Breast epithelium (tissue), 4 donors: ENCODE results near the gene MARCKS. TPM values are rescaled to one million over a fixed set of nuclear protein-coding genes. Genes with fewer than 3 reads are reported as not detected.

Source experiments
- DNase-seq, 2 donors: peaks; one replicate each; pipeline ENCODE4 v3.0.0-alpha.2; 2019; ENCODE audit warnings: low spot score in 2 of 2
- H3K27ac ChIP-seq, 2 donors: fragments of 200-600 bp; sonication (generic) in 1 of 2; one replicate each; pipeline ENCODE4 v1.5.1; 2016 to 2019; ENCODE audit warnings: mild to moderate bottlenecking in 1 of 2
- H3K27me3 ChIP-seq, 2 donors: fragments of 200-600 bp; sonication (generic) in 1 of 2; one replicate each; pipeline versions ENCODE4 v1.5.1 to v1.6.0; 2017 to 2019; ENCODE audit warnings: control low read depth in 1 of 2, mild to moderate bottlenecking in 1 of 2
- H3K36me3 ChIP-seq: fragments of 200-600 bp; one replicate; pipeline ENCODE4 v1.5.1; 2019
- H3K4me1 ChIP-seq, 2 donors: fragments of 200-600 bp; sonication (generic); one replicate each; pipeline ENCODE4 v1.5.1; 2016 to 2019; ENCODE audit warnings: control low read depth in 1 of 2
- H3K4me3 ChIP-seq, 3 donors: fragments of 200-600 bp; sonication (generic); 1 replicate in 2 of 3; 2 replicates in 1 of 3; pipeline ENCODE4 v1.5.1; 2016 to 2019; ENCODE audit warnings: mild to moderate bottlenecking in 3 of 3, moderate library complexity in 2 of 3
- H3K9me3 ChIP-seq, 2 donors: fragments of 200-600 bp; sonication (generic) in 1 of 2; one replicate each; pipeline ENCODE4 v1.5.1; 2016 to 2019; ENCODE audit warnings: control low read depth in 1 of 2
- CTCF ChIP-seq, 3 donors: fragments of 450-650 bp; IDR thresholded peaks; one replicate each; pipeline ENCODE4 v1.5.1; 2016 to 2017; ENCODE audit warnings: antibody characterized with exemption in 3 of 3, mild to moderate bottlenecking in 3 of 3, moderate library complexity in 3 of 3
- POLR2A ChIP-seq: fragments of 450-650 bp; IDR thresholded peaks from one replicate; pipeline ENCODE4 v1.6.1; 2016; ENCODE audit warnings: antibody characterized with exemption, mild to moderate bottlenecking, moderate library complexity
- POLR2AphosphoS5 ChIP-seq, 3 donors: sonication (generic); formaldehyde crosslinking; IDR thresholded peaks; one replicate each; pipeline ENCODE4 v1.6.1; 2017; ENCODE audit warnings: antibody characterized with exemption in 3 of 3
- intact Hi-C: fragments of 100-400 bp; cut with DNase I; formaldehyde crosslinking; loops from one replicate; pipeline ENCODE4 v1.15.1; 2023; ENCODE audit warnings: low total_unique reads
- total RNA-seq, 3 donors: library from RNA; depleted of rRNA; stranded (reverse); fragments of >200 nt; gene quantifications; one replicate each; pipeline ENCODE4 v1.1.0, GENCODE V29; 2016

The MARCKS gene
- total RNA-seq, 3 donors from 2014 or later, result 19.8 to 54.4 (median 50.8) TPM

GRCh38 chr6:113886512-113886911 lies 29.4 kb downstream of the MARCKS start:
- H3K9me3 ChIP-seq, result peaks cover 0 to under 1% of the 10 kb centered on the region in 2 donors
- H3K27me3 ChIP-seq, result no peaks in the 10 kb centered on the region
- no peak overlapping the region for H3K4me3 ChIP-seq
- H3K27ac ChIP-seq, result no peak overlapping the region
- H3K4me1 ChIP-seq, result no peaks in the 10 kb centered on the region
- H3K36me3 ChIP-seq, result no peaks in the 10 kb centered on the region
- TF ChIP-seq CTCF (IDR thresholded peaks at IDR 0.05) (no peak), POLR2A (no peak), POLR2AphosphoS5 (IDR thresholded peaks at IDR 0.05) (no peak)
- no peak for DNase-seq
- intact Hi-C loops, result no loop called here

DNA sequence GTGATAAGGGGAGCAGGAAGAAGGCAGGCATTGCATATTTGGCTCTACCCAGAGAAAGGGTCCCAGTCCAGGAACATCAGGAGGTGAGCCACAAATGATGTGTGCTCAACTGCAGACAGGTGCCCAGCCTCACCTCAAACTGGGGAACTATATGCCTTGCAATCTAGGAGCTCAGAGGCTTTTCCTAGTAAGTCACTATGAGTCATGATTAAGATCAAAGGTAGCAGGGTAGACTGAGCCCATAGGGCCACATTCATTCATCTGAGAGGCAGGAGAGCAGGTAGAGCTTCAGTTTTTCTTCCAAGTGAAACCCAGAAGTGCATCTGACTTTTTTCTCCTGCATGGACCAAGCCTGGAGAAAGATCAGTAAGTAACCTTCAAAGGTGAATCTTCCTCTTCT lies 31.3 kb downstream of the MARCKS start:
- H3K36me3 ChIP-seq, result no peaks in the 10 kb centered on the region
- intact Hi-C loops, result no loop called here
- no peaks in the 10 kb centered on the region for H3K27me3 ChIP-seq
- DNase-seq, result no peak
- peak overlapping the region in 1 of 2 donors; percentile 32 for H3K27ac ChIP-seq
- no peaks in the 10 kb centered on the region for H3K4me1 ChIP-seq
- TF ChIP-seq CTCF (IDR thresholded peaks at IDR 0.05) (no peak), POLR2A (no peak), POLR2AphosphoS5 (IDR thresholded peaks at IDR 0.05) (no peak)
- H3K4me3 ChIP-seq, result no peak overlapping the region
- peaks cover 0 to 10% of the 10 kb centered on the region in 2 donors for H3K9me3 ChIP-seq

DNA sequence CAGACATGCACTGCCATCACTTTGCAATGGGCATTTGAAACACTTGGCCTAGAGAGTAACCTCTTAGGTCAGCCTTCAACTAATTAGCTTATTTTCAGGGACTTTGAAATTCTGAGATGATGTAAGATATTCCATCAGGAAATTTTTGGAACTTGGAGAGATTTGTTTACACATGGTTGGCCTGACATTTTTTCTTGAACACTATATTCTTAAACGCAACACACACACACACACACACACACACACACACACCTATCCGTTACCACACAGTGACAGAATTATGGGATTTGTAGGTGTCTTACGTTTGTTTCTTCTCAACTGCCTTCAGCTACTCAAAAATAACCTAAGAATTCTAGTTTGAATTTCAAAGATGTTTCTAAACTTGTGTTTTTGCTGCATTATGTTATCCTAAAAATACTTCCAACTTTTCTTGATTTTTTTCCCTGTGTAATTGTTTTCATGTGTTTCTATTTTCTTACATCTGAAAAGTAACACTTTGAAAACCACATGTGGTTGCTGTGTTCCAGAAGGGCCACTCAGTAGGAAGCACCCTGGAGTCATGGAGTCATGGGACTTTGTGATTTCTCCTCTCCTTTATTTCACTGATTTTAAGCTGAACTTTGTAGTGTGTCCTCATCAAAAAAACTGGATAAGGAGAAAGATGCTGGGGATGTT lies 31.9 kb downstream of the MARCKS start:
- Histone ChIP-seq H3K4me1 (no peaks in the 10 kb centered on the region), H3K36me3 (no peaks in the 10 kb centered on the region), H3K9me3 (peaks cover 0 to 10% of the 10 kb centered on the region in 2 donors), H3K4me3 (no peak overlapping the region), H3K27me3 (no peaks in the 10 kb centered on the region), H3K27ac (peak overlapping the region in 1 of 2 donors; percentile 32)
- intact Hi-C loops, result no loop called here
- no peak for DNase-seq
- TF ChIP-seq POLR2AphosphoS5 (IDR thresholded peaks at IDR 0.05) (no peak), POLR2A (no peak), CTCF (IDR thresholded peaks at IDR 0.05) (no peak)

DNA sequence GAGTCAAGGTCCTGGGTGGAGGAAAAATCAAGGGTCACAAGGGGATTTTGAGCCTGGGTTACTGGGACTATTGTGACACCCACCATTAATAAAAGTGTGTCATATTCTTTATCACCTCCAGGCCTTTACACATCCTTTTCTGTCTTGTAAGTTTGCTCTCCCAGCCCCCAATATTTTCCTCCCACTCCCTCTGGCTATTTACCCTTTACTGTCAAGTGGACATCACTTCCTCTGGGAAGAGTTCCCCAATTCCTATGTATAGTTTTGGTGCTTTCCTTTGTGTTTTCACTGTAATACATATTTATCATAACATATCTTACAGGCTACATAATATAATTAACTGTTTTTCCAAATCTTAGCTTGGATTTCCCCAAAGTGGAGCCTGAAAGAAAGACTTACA lies 36.3 kb downstream of the MARCKS start:
- Histone ChIP-seq H3K4me3 (no peak overlapping the region), H3K36me3 (no peaks in the 10 kb centered on the region), H3K27me3 (no peaks in the 10 kb centered on the region), H3K27ac (no peak overlapping the region), H3K9me3 (peaks cover 0 to 10% of the 10 kb centered on the region in 2 donors), H3K4me1 (no peaks in the 10 kb centered on the region)
- TF ChIP-seq POLR2AphosphoS5 (IDR thresholded peaks at IDR 0.05) (no peak), POLR2A (no peak), CTCF (IDR thresholded peaks at IDR 0.05) (no peak)
- no peak for DNase-seq
- intact Hi-C loops, result no loop called here

DNA sequence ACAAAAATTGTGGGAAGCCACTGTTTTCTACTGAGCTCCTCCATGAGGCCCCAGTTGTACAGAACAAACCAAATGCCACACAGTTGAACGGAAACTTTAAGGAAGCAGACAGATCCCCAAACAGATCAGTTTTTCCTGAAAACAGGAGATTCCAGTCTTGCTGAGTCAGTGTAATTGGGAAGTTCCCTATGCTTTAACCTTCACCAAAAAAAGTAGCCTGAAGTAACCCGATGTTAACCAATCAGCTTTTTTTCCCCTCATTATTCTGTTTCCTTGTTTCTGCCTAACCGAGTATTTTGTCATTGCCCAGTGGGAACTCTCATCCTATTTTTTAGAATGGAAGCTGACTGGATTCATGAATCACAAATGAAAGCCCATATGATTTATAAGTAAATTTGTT lies 36.7 kb downstream of the MARCKS start:
- TF ChIP-seq POLR2AphosphoS5 (IDR thresholded peaks at IDR 0.05) (no peak), CTCF (IDR thresholded peaks at IDR 0.05) (no peak), POLR2A (no peak)

More for the DNA sequence above, 36.7 kb downstream of the MARCKS start:
- peaks cover 0 to 10% of the 10 kb centered on the region in 2 donors for H3K9me3 ChIP-seq
- no peak for DNase-seq
- H3K4me3 ChIP-seq, result no peak overlapping the region
- intact Hi-C loops, result no loop called here
- no peak overlapping the region for H3K27ac ChIP-seq
- no peaks in the 10 kb centered on the region for H3K27me3 ChIP-seq
- H3K36me3 ChIP-seq, result no peaks in the 10 kb centered on the region
- H3K4me1 ChIP-seq, result no peaks in the 10 kb centered on the region
